ENCODE results near the gene DPH6. TPM values are rescaled to one million over a fixed set of nuclear protein-coding genes. Genes with fewer than 3 reads are reported as not detected.

Gene DPH6
- total RNA-seq, 1 donor from 2014 or later, result 41.1 TPM

- TF ChIP-seq, protein P1, sequence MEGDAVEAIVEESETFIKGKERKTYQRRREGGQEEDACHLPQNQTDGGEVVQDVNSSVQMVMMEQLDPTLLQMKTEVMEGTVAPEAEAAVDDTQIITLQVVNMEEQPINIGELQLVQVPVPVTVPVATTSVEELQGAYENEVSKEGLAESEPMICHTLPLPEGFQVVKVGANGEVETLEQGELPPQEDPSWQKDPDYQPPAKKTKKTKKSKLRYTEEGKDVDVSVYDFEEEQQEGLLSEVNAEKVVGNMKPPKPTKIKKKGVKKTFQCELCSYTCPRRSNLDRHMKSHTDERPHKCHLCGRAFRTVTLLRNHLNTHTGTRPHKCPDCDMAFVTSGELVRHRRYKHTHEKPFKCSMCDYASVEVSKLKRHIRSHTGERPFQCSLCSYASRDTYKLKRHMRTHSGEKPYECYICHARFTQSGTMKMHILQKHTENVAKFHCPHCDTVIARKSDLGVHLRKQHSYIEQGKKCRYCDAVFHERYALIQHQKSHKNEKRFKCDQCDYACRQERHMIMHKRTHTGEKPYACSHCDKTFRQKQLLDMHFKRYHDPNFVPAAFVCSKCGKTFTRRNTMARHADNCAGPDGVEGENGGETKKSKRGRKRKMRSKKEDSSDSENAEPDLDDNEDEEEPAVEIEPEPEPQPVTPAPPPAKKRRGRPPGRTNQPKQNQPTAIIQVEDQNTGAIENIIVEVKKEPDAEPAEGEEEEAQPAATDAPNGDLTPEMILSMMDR (IDR thresholded peaks at IDR 0.05), result no peak
- TF ChIP-seq EZH2phosphoT487 (IDR thresholded peaks at IDR 0.05), result no peak
- TF ChIP-seq EZH2 (IDR thresholded peaks at IDR 0.05), result no peak
- H3K36me3 Mint-ChIP-seq, result no peaks in the 10 kb centered on the region
- Histone ChIP-seq H3K4me2 (no peak overlapping the region), H3F3A (ENCODE audit: low read depth) (no peaks in the 10 kb centered on the region), H3K36me3 (no peaks in the 10 kb centered on the region), H3K27ac (no peak overlapping the region), H4K20me1 (ENCODE audit: low read depth) (no peaks in the 10 kb centered on the region), H3K79me2 (ENCODE audit: low read depth) (no peaks in the 10 kb centered on the region), H3K9ac (no peak overlapping the region), H2AFZ (replicated peaks) (no peak overlapping the region), H3K27me3 (no peaks in the 10 kb centered on the region), H3K4me1 (peaks cover 21% of the 10 kb centered on the region), H3K9me3 (ENCODE audit: low read depth) (no peaks in the 10 kb centered on the region), H3K4me3 (no peak overlapping the region)
- H3K4me3 Mint-ChIP-seq, result no peak overlapping the region
- no peaks in the 10 kb centered on the region for H3K9me3 Mint-ChIP-seq
- H3K27me3 Mint-ChIP-seq (ENCODE audit: insufficient read depth, low read depth), result no peaks in the 10 kb centered on the region
- no peak for DNase-seq (ENCODE audit: low spot score)
- no peak overlapping the region for H3K27ac Mint-ChIP-seq
- peaks cover 19% of the 10 kb centered on the region for H3K4me1 Mint-ChIP-seq
These were observed 68.4 kb downstream of the DPH6 start for GRCh38 chr15:35477312-35478262.

DNA sequence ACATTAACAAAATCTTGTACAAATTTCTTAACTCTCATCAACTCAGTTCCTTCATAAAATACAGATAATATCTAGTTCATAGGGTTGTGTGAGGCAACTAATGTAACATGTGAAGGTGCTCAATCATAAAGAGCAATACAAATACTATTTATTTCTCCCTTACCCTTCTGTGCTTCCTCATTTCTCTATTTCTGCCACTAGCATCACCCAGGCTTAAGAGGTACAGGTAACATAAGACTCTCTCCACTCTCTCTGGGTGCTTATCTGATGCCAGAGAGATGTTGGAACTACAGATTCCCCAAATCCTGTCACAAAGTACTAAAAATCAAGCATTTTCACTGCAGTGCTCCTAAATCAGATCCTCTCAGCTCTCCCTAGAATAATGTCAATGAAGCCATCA, 74.9 kb downstream of the DPH6 start:
- H3K4me1 Mint-ChIP-seq, result no peaks in the 10 kb centered on the region
- no peaks in the 10 kb centered on the region for H3K79me2 ChIP-seq (ENCODE audit: low read depth)
- DNase-seq (ENCODE audit: low spot score), result no peak
- no peaks in the 10 kb centered on the region for H3K9me3 ChIP-seq (ENCODE audit: low read depth)
- no peaks in the 10 kb centered on the region for H3K9me3 Mint-ChIP-seq
- no peak overlapping the region for H3K4me3 ChIP-seq
- H3K27me3 ChIP-seq, result no peaks in the 10 kb centered on the region
- peaks cover under 1% of the 10 kb centered on the region for H3K4me1 ChIP-seq
- H3K27ac Mint-ChIP-seq, result no peak overlapping the region
- no peaks in the 10 kb centered on the region for H3K36me3 ChIP-seq
- no peak overlapping the region for H3K4me2 ChIP-seq
- no peak overlapping the region for H3K9ac ChIP-seq
- H4K20me1 ChIP-seq (ENCODE audit: low read depth), result no peaks in the 10 kb centered on the region
- H2AFZ ChIP-seq (replicated peaks), result no peak overlapping the region
- no peaks in the 10 kb centered on the region for H3K36me3 Mint-ChIP-seq
- TF ChIP-seq EZH2phosphoT487 (IDR thresholded peaks at IDR 0.05) (no peak), EZH2 (IDR thresholded peaks at IDR 0.05) (no peak)
- TF ChIP-seq, protein P1 (IDR thresholded peaks at IDR 0.05), result no peak
- H3K4me3 Mint-ChIP-seq, result no peak overlapping the region
- no peak overlapping the region for H3K27ac ChIP-seq
- no peaks in the 10 kb centered on the region for H3F3A ChIP-seq (ENCODE audit: low read depth)
- no peaks in the 10 kb centered on the region for H3K27me3 Mint-ChIP-seq (ENCODE audit: insufficient read depth, low read depth)

- Mint-ChIP-seq H3K4me1 (no peaks in the 10 kb centered on the region), H3K27ac (no peak overlapping the region), H3K36me3 (no peaks in the 10 kb centered on the region), H3K4me3 (no peak overlapping the region), H3K9me3 (no peaks in the 10 kb centered on the region), H3K27me3 (ENCODE audit: insufficient read depth, low read depth) (no peaks in the 10 kb centered on the region)
- Histone ChIP-seq H3K9me3 (ENCODE audit: low read depth) (no peaks in the 10 kb centered on the region), H3K27me3 (no peaks in the 10 kb centered on the region), H3F3A (ENCODE audit: low read depth) (no peaks in the 10 kb centered on the region), H3K4me2 (no peak overlapping the region), H2AFZ (replicated peaks) (no peak overlapping the region), H3K4me1 (no peaks in the 10 kb centered on the region), H3K4me3 (no peak overlapping the region), H3K9ac (no peak overlapping the region), H3K36me3 (no peaks in the 10 kb centered on the region), H4K20me1 (ENCODE audit: low read depth) (no peaks in the 10 kb centered on the region), H3K79me2 (ENCODE audit: low read depth) (no peaks in the 10 kb centered on the region), H3K27ac (no peak overlapping the region)
- TF ChIP-seq EZH2phosphoT487 (IDR thresholded peaks at IDR 0.05), result no peak
- TF ChIP-seq, protein P1 (IDR thresholded peaks at IDR 0.05), result no peak
- TF ChIP-seq EZH2 (IDR thresholded peaks at IDR 0.05), result no peak
- no peak for DNase-seq (ENCODE audit: low spot score)
These were observed 75.5 kb downstream of the DPH6 start for GRCh38 chr15:35470441-35470840.
